Measurements from ENCODE around the gene YAP1. TPM values are rescaled to one million over a fixed set of nuclear protein-coding genes. Genes with fewer than 3 reads are reported as not detected.

The YAP1 gene
- total RNA-seq, 1 experiment from 2014 or later, result 134 TPM

DNA sequence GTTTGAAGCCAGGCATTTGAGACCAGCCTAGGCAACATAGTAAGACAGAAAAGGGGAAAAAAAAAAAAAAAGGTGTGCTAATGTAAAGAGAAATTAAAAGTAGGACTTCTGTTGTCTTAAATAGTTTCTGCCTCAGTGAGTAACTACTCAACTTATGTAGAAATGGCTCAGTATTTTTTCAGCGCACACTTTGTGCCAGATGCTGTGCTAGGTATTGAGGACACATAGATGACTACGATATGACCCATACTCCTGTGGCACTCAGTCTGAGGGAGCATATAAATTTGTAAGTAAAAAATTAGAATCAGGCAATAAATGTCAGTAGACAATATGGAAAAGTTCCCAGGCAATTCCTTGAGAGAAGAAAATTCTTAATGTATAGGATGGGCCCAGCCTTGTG is 93.9 kb downstream of the YAP1 start:
- intact Hi-C loops (cut with micrococcal nuclease; ENCODE audit: unreplicated experiment), result no loop called here
- no peak for DNase-seq (ENCODE audit: low spot score)
- H3K27ac ChIP-seq (ENCODE audit: low read depth, low read length, poor library complexity, severe bottlenecking), result no peak overlapping the region
- TF ChIP-seq EZH2 (IDR thresholded peaks at IDR 0.05; ENCODE audit: borderline replicate concordance, low read depth, low read length, poor library complexity, severe bottlenecking) (no peak), CTCF (conservative IDR thresholded peaks at IDR 0.05; ENCODE audit: low read depth, low read length) (no peak)
- CTCF ChIA-PET, result no interaction called here
- H3K36me3 ChIP-seq (ENCODE audit: insufficient read depth, low read length, poor library complexity, severe bottlenecking), result peaks cover 27% of the 10 kb centered on the region
- BruUV-seq (replicated peaks), result no TSS peak
- no peaks in the 10 kb centered on the region for H3K27me3 ChIP-seq (replicated peaks; ENCODE audit: insufficient read depth, low read depth, low read length, poor library complexity)
- no peaks in the 10 kb centered on the region for H3K9me3 ChIP-seq (ENCODE audit: low read depth, low read length, poor library complexity, severe bottlenecking)
- no peak overlapping the region for H3K4me3 ChIP-seq (ENCODE audit: low read depth, low read length, poor library complexity, severe bottlenecking)
- H3K4me1 ChIP-seq (ENCODE audit: insufficient read depth, low read length, poor library complexity, severe bottlenecking), result no peaks in the 10 kb centered on the region
- POLR2A ChIA-PET (ENCODE audit: low non-redundant PET), result no interaction called here

DNA sequence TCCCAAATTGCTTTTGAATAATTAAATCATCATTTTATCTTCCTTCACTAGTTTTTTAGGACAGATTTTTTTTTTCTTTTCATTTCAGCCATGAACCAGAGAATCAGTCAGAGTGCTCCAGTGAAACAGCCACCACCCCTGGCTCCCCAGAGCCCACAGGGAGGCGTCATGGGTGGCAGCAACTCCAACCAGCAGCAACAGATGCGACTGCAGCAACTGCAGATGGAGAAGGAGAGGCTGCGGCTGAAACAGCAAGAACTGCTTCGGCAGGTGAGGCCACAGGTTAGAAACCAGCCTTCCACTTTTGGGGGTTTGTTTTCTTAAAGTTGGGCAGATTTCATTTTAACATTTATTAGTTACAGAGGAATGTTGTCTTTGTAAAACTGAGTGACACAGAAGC is 95.6 kb downstream of the YAP1 start:
- TF ChIP-seq CTCF (conservative IDR thresholded peaks at IDR 0.05; ENCODE audit: low read depth, low read length) (no peak), EZH2 (IDR thresholded peaks at IDR 0.05; ENCODE audit: borderline replicate concordance, low read depth, low read length, poor library complexity, severe bottlenecking) (no peak)
- intact Hi-C loops (cut with micrococcal nuclease; ENCODE audit: unreplicated experiment), result no loop called here

GRCh38 chr11:102208835-102209234 is 98.6 kb downstream of the YAP1 start:
- DNase-seq (ENCODE audit: low spot score), result no peak
- BruUV-seq (replicated peaks), result no TSS peak
- no peak overlapping the region for H3K4me3 ChIP-seq (ENCODE audit: low read depth, low read length, poor library complexity, severe bottlenecking)

More for the DNA sequence above, 95.6 kb downstream of the YAP1 start:
- no peak overlapping the region for H3K4me3 ChIP-seq (ENCODE audit: low read depth, low read length, poor library complexity, severe bottlenecking)
- POLR2A ChIA-PET (ENCODE audit: low non-redundant PET), result no interaction called here
- DNase-seq (ENCODE audit: low spot score), result no peak
- no peak overlapping the region for H3K27ac ChIP-seq (ENCODE audit: low read depth, low read length, poor library complexity, severe bottlenecking)
- CTCF ChIA-PET, result no interaction called here
- peaks cover 40% of the 10 kb centered on the region for H3K36me3 ChIP-seq (ENCODE audit: insufficient read depth, low read length, poor library complexity, severe bottlenecking)
- no peaks in the 10 kb centered on the region for H3K9me3 ChIP-seq (ENCODE audit: low read depth, low read length, poor library complexity, severe bottlenecking)
- H3K27me3 ChIP-seq (replicated peaks; ENCODE audit: insufficient read depth, low read depth, low read length, poor library complexity), result no peaks in the 10 kb centered on the region
- BruUV-seq (replicated peaks), result no TSS peak
- H3K4me1 ChIP-seq (ENCODE audit: insufficient read depth, low read length, poor library complexity, severe bottlenecking), result no peaks in the 10 kb centered on the region

More at GRCh38 chr11:102208835-102209234, 98.6 kb downstream of the YAP1 start:
- H3K9me3 ChIP-seq (ENCODE audit: low read depth, low read length, poor library complexity, severe bottlenecking), result no peaks in the 10 kb centered on the region
- H3K4me1 ChIP-seq (ENCODE audit: insufficient read depth, low read length, poor library complexity, severe bottlenecking), result no peaks in the 10 kb centered on the region
- intact Hi-C loops (cut with micrococcal nuclease; ENCODE audit: unreplicated experiment), result no loop called here
- H3K36me3 ChIP-seq (ENCODE audit: insufficient read depth, low read length, poor library complexity, severe bottlenecking), result peaks cover 40% of the 10 kb centered on the region
- ChIA-PET CTCF (no interaction called here), POLR2A (ENCODE audit: low non-redundant PET) (no interaction called here)
- no peaks in the 10 kb centered on the region for H3K27me3 ChIP-seq (replicated peaks; ENCODE audit: insufficient read depth, low read depth, low read length, poor library complexity)
- H3K27ac ChIP-seq (ENCODE audit: low read depth, low read length, poor library complexity, severe bottlenecking), result no peak overlapping the region
- no peak for TF ChIP-seq CTCF (conservative IDR thresholded peaks at IDR 0.05; ENCODE audit: low read depth, low read length)
- TF ChIP-seq EZH2 (IDR thresholded peaks at IDR 0.05; ENCODE audit: borderline replicate concordance, low read depth, low read length, poor library complexity, severe bottlenecking), result no peak
